ENCODE measurements around the gene ZNF287.

The ZNF287 gene

GRCh38 chr17:16584273-16584995, 15.4 kb upstream of the ZNF287 start:
- no peak overlapping the region for H3K27ac ChIP-seq
- TF ChIP-seq CTCF (IDR thresholded peaks at IDR 0.05) (peak; percentile 98), ZFX (IDR thresholded peaks at IDR 0.05; ENCODE audit: borderline replicate concordance) (no peak)

GRCh38 chr17:16583781-16584180, 14.8 kb upstream of the ZNF287 start:
- TF ChIP-seq ZFX (IDR thresholded peaks at IDR 0.05; ENCODE audit: borderline replicate concordance) (no peak), CTCF (IDR thresholded peaks at IDR 0.05) (no peak)
- H3K27ac ChIP-seq = no peak overlapping the region

- H3K27ac ChIP-seq = no peak overlapping the region
- no peak for TF ChIP-seq CTCF (IDR thresholded peaks at IDR 0.05)
- TF ChIP-seq ZFX (IDR thresholded peaks at IDR 0.05; ENCODE audit: borderline replicate concordance) = no peak
Observed at GRCh38 chr17:16573466-16573865, 4.5 kb upstream of the ZNF287 start.

- TF ChIP-seq ZFX (IDR thresholded peaks at IDR 0.05; ENCODE audit: borderline replicate concordance) (no peak), CTCF (IDR thresholded peaks at IDR 0.05) (no peak)
- H3K27ac ChIP-seq = no peak overlapping the region
Observed at GRCh38 chr17:16569358-16569712, 331 bp upstream of the ZNF287 start.

- H3K27ac ChIP-seq = no peak overlapping the region
- TF ChIP-seq ZFX (IDR thresholded peaks at IDR 0.05; ENCODE audit: borderline replicate concordance) (no peak), CTCF (IDR thresholded peaks at IDR 0.05) (no peak)
Observed at GRCh38 chr17:16552637-16553045, 16.4 kb downstream of the ZNF287 start.

- no peak for TF ChIP-seq CTCF (IDR thresholded peaks at IDR 0.05)
- no peak for TF ChIP-seq ZFX (IDR thresholded peaks at IDR 0.05; ENCODE audit: borderline replicate concordance)
- no peak overlapping the region for H3K27ac ChIP-seq
Observed at GRCh38 chr17:16551878-16552636, 16.9 kb downstream of the ZNF287 start.

- no peak for TF ChIP-seq ZFX (IDR thresholded peaks at IDR 0.05; ENCODE audit: borderline replicate concordance)
- peak; percentile 54 for TF ChIP-seq CTCF (IDR thresholded peaks at IDR 0.05)
- H3K27ac ChIP-seq = no peak overlapping the region
Observed at GRCh38 chr17:16537130-16537458, 31.9 kb downstream of the ZNF287 start.
